Hepatocyte (in vitro differentiated cells): ENCODE results near the gene UCMA.
"Not testable (repeated sequence)": the region's sequence is repeated elsewhere in the genome, so short reads cannot be mapped to it uniquely, and the experiment has no call there.

Experiments
- CTCF ChIP-seq: fragments of 200-600 bp; sonication (generic); IDR thresholded peaks from 2 replicates; pipeline ENCODE4 v1.5.1; 2016; ENCODE audit warnings: antibody characterized with exemption, mild to moderate bottlenecking; ENCODE audit not compliant: poor library complexity
- EZH2 ChIP-seq: fragments of 200-600 bp; sonication (generic); IDR thresholded peaks from 2 replicates; pipeline ENCODE4 v1.6.1; 2016; ENCODE audit warnings: antibody characterized with exemption, mild to moderate bottlenecking, borderline replicate concordance
- EZH2phosphoT487 ChIP-seq: fragments of 200-600 bp; sonication (generic); IDR thresholded peaks from one replicate; pipeline ENCODE4 v1.6.1; 2018; ENCODE audit warnings: antibody characterized with exemption, mild to moderate bottlenecking, low read depth, moderate library complexity; ENCODE audit not compliant: unreplicated experiment, severe bottlenecking

DNA sequence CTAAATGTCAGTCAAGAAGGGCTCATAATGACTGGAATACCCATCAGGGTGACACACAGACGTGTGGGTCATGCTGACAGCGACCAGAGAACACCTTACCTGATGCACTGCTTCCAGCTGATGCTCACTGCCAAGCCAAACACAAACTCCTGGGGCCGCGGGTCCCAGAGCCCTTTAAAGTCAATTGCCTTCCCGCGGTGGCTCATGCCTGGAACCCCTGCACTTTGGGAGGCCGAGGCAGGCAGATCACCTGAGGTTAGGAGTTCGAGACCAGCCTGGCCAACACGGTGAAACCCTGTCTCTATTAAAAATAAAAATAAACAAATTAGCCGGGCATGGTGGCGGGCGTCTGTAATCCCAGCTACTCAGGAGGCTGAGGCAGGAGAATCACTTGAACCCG lies 562 bp upstream of the UCMA start:
- TF ChIP-seq CTCF, EZH2, EZH2phosphoT487: not testable (repeated sequence)
